SU-DHL-6 (cell line): ENCODE results near the gene MDFIC.

Experiments
- EZH2phosphoT487 ChIP-seq: fragments of 200-600 bp; sonication (generic), shearing (Covaris generic); conservative IDR thresholded peaks from 2 replicates; pipeline ENCODE4 v1.6.1; 2018; ENCODE audit warnings: mild to moderate bottlenecking, antibody characterized with exemption, low read length, moderate library complexity, mixed read lengths
- TF ChIP-seq, protein P1 (sequence below): fragments of 200-600 bp; sonication (generic); IDR thresholded peaks from one replicate; pipeline ENCODE4 v1.5.1; 2017; ENCODE audit warnings: antibody characterized with exemption, mild to moderate bottlenecking, low read length, moderate library complexity; ENCODE audit not compliant: insufficient read depth, poor library complexity, severe bottlenecking

DNA sequence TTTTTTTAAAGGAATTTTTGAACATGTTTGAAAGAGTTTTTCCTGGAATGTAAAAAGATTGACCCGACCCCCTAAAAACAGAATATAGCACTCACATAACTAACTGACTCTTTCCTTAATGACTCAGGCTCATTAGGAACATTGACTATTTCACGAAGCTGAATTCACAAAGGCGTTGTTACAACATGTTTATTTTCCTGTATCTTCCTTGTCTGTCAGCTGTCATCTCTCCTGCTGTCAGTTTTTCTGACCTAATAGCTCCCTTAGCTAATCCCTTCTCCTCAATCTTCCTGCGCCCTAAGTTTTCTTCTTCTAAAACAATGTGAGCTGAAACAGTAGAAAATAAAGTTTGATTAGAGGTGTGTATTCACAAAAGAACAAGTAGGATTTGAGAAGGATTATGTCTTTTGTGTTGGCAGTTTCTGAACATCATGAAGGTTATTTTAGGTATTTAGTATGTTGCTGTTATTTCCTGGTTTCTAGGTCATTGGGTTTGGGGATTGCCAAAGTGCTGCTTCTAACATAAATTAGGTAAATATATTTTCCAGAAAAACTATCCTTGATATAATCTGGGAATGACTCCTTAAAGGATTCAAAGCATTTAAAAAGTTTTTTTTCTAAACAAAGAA is 4.6 kb upstream of the MDFIC start:
- TF ChIP-seq, protein P1, sequence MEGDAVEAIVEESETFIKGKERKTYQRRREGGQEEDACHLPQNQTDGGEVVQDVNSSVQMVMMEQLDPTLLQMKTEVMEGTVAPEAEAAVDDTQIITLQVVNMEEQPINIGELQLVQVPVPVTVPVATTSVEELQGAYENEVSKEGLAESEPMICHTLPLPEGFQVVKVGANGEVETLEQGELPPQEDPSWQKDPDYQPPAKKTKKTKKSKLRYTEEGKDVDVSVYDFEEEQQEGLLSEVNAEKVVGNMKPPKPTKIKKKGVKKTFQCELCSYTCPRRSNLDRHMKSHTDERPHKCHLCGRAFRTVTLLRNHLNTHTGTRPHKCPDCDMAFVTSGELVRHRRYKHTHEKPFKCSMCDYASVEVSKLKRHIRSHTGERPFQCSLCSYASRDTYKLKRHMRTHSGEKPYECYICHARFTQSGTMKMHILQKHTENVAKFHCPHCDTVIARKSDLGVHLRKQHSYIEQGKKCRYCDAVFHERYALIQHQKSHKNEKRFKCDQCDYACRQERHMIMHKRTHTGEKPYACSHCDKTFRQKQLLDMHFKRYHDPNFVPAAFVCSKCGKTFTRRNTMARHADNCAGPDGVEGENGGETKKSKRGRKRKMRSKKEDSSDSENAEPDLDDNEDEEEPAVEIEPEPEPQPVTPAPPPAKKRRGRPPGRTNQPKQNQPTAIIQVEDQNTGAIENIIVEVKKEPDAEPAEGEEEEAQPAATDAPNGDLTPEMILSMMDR, result no peak
- TF ChIP-seq EZH2phosphoT487, result no peak
